ENCODE results near the gene FNDC5.
A peak's percentile ranks its signal among the peaks of the same experiment; 100 is the strongest.

The FNDC5 gene

GRCh38 chr1:32897082-32898049 is 26.7 kb upstream of the FNDC5 start:
- no peak for DNase-seq

GRCh38 chr1:32896451-32896850 is 25.7 kb upstream of the FNDC5 start:
- DNase-seq = no peak

- DNase-seq = no peak
These were observed 24.9 kb upstream of the FNDC5 start for GRCh38 chr1:32895325-32896215.

- DNase-seq = no peak
These were observed 24.0 kb upstream of the FNDC5 start for GRCh38 chr1:32894681-32895080.

- no peak for DNase-seq
These were observed 23.4 kb upstream of the FNDC5 start for GRCh38 chr1:32894019-32894600.

- DNase-seq = no peak
These were observed 22.7 kb upstream of the FNDC5 start for GRCh38 chr1:32893198-32894018.

- DNase-seq = no peak
These were observed 21.9 kb upstream of the FNDC5 start for GRCh38 chr1:32892368-32893197.

- DNase-seq = no peak
These were observed 20.9 kb upstream of the FNDC5 start for GRCh38 chr1:32891630-32892029.

- no peak for DNase-seq
These were observed 20.5 kb upstream of the FNDC5 start for GRCh38 chr1:32891241-32891570.

GRCh38 chr1:32890516-32891240 is 20.0 kb upstream of the FNDC5 start:
- no peak for DNase-seq

GRCh38 chr1:32889731-32890278 is 19.1 kb upstream of the FNDC5 start:
- DNase-seq = no peak

GRCh38 chr1:32888677-32889420 is 18.1 kb upstream of the FNDC5 start:
- no peak for DNase-seq

- DNase-seq = no peak
These were observed 17.4 kb upstream of the FNDC5 start for GRCh38 chr1:32888134-32888533.

GRCh38 chr1:32887623-32888022 is 16.9 kb upstream of the FNDC5 start:
- no peak for DNase-seq

GRCh38 chr1:32886828-32887414 is 16.2 kb upstream of the FNDC5 start:
- no peak for DNase-seq

GRCh38 chr1:32886004-32886827 is 15.5 kb upstream of the FNDC5 start, which contains the start of gene HPCA:
Gene HPCA, plus strand, starts transcription at chr1:32886491. Its CDS starts 2,408 bp downstream, at chr1:32888899.
- peak; percentile 16 for DNase-seq

- no peak for DNase-seq
These were observed 14.9 kb upstream of the FNDC5 start for GRCh38 chr1:32885676-32886003.

- no peak for DNase-seq
These were observed 14.0 kb upstream of the FNDC5 start for GRCh38 chr1:32884726-32885125.

GRCh38 chr1:32884032-32884372 is 13.3 kb upstream of the FNDC5 start:
- no peak for DNase-seq

All from MV-4-11 (cell line).